ENCODE measurements around the gene HBD.

HBD gene

DNA sequence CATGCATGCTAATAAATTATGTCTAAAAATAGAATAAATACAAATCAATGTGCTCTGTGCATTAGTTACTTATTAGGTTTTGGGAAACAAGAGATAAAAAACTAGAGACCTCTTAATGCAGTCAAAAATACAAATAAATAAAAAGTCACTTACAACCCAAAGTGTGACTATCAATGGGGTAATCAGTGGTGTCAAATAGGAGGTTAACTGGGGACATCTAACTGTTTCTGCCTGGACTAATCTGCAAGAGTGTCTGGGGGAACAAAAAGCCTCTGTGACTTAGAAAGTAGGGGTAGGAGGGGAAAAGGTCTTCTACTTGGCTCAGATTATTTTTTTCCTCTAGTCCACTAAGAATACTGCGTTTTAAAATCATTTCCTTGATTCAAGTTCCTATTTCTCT, 6.6 kb downstream of the HBD start:
- TF ChIP-seq, protein P1, sequence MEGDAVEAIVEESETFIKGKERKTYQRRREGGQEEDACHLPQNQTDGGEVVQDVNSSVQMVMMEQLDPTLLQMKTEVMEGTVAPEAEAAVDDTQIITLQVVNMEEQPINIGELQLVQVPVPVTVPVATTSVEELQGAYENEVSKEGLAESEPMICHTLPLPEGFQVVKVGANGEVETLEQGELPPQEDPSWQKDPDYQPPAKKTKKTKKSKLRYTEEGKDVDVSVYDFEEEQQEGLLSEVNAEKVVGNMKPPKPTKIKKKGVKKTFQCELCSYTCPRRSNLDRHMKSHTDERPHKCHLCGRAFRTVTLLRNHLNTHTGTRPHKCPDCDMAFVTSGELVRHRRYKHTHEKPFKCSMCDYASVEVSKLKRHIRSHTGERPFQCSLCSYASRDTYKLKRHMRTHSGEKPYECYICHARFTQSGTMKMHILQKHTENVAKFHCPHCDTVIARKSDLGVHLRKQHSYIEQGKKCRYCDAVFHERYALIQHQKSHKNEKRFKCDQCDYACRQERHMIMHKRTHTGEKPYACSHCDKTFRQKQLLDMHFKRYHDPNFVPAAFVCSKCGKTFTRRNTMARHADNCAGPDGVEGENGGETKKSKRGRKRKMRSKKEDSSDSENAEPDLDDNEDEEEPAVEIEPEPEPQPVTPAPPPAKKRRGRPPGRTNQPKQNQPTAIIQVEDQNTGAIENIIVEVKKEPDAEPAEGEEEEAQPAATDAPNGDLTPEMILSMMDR (IDR thresholded peaks at IDR 0.05; ENCODE audit: borderline replicate concordance, insufficient read depth, low read depth, low read length): no peak
- no peak overlapping the region for H3K4me3 ChIP-seq (ENCODE audit: low read depth, low read length)

- TF ChIP-seq, protein P1 (IDR thresholded peaks at IDR 0.05; ENCODE audit: borderline replicate concordance, insufficient read depth, low read depth, low read length): no peak
- no peak within 1 kb of the TSS for H3K4me3 ChIP-seq (ENCODE audit: low read depth, low read length)
These were observed 7.5 kb downstream of the HBD start, which contains the start of gene HBB for GRCh38 chr11:5226732-5227310. Gene HBB, minus strand, starts transcription at chr11:5227071. Its CDS starts 50 bp downstream, at chr11:5227021.

GRCh38 chr11:5225480-5225871, 8.8 kb downstream of the HBD start:
- no peak overlapping the region for H3K4me3 ChIP-seq (ENCODE audit: low read depth, low read length)
- TF ChIP-seq, protein P1 (IDR thresholded peaks at IDR 0.05; ENCODE audit: borderline replicate concordance, insufficient read depth, low read depth, low read length): no peak

DNA sequence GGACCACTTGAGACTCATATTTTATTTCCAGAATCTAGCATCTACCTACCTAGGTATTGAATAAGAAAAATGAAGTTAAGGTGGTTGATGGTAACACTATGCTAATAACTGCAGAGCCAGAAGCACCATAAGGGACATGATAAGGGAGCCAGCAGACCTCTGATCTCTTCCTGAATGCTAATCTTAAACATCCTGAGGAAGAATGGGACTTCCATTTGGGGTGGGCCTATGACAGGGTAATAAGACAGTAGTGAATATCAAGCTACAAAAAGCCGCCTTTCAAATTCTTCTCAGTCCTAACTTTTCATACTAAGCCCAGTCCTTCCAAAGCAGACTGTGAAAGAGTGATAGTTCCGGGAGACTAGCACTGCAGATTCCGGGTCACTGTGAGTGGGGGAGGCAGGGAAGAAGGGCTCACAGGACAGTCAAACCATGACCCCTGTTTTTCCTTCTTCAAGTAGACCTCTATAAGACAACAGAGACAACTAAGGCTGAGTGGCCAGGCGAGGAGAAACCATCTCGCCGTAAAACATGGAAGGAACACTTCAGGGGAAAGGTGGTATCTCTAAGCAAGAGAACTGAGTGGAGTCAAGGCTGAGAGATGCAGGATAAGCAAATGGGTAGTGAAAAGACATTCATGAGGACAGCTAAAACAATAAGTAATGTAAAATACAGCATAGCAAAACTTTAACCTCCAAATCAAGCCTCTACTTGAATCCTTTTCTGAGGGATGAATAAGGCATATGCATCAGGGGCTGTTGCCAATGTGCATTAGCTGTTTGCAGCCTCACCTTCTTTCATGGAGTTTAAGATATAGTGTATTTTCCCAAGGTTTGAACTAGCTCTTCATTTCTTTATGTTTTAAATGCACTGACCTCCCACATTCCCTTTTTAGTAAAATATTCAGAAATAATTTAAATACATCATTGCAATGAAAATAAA, 9.5 kb downstream of the HBD start:
- no peak overlapping the region for H3K4me3 ChIP-seq (ENCODE audit: low read depth, low read length)
- TF ChIP-seq, protein P1 (IDR thresholded peaks at IDR 0.05; ENCODE audit: borderline replicate concordance, insufficient read depth, low read depth, low read length): no peak

- H3K4me3 ChIP-seq (ENCODE audit: low read depth, low read length): no peak overlapping the region
- TF ChIP-seq, protein P1 (IDR thresholded peaks at IDR 0.05; ENCODE audit: borderline replicate concordance, insufficient read depth, low read depth, low read length): no peak
These were observed 10.6 kb downstream of the HBD start for GRCh38 chr11:5223686-5224085.

- TF ChIP-seq, protein P1 (IDR thresholded peaks at IDR 0.05; ENCODE audit: borderline replicate concordance, insufficient read depth, low read depth, low read length): no peak
These were observed 11.1 kb downstream of the HBD start for GRCh38 chr11:5223146-5223545.

More at GRCh38 chr11:5223146-5223545, 11.1 kb downstream of the HBD start:
- no peak overlapping the region for H3K4me3 ChIP-seq (ENCODE audit: low read depth, low read length)
